ENCODE results near the gene TMC4.

DNA sequence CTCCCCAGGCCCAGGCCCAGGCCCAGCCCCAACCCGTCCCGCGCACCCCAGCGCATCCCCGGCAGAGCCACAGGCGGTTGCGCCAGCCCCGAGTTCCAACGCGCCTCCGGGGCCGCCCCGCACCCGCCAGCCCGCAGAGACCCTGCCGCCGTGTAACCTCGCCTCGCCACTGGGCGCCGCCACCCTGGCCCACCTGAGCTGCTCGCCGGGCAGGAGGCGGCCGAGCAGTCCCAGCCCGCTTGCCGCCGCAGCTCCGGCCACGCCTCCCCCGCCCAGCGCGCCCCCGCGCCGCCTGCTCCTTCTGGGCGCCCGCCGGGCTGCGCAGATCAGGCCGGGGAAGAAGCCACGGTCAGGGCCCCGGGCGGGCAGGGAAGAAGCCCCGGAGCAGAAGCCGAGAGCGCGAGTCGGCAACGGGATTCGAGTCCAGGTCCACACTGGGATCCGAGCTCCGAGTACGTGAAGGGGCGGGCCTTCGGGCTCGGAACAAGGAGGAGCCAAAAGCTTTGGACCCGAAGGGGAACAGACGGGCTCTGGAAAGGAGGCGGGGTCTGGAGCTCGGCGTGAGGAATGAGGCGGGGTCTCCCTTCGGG is 16.3 kb upstream of the TMC4 start, which contains the start of gene MBOAT7:
- TF ChIP-seq EZH2 (IDR thresholded peaks at IDR 0.05; ENCODE audit: insufficient read depth, poor library complexity, severe bottlenecking) = no peak
- TF ChIP-seq EZH2phosphoT487 (IDR thresholded peaks at IDR 0.05; ENCODE audit: insufficient read depth, low read depth) = no peak
